ENCODE results near the gene ACTG1.

GRCh38 chr17:81543756-81544155, 31.2 kb upstream of the ACTG1 start:
- TF ChIP-seq ZFP91 (CRISPR knock-in tag; IDR thresholded peaks at IDR 0.05), result no peak
- TF ChIP-seq TCF7L2 (IDR thresholded peaks at IDR 0.05; ENCODE audit: low read depth, low read length), result no peak
- TF ChIP-seq KAT2B (IDR thresholded peaks at IDR 0.05; ENCODE audit: low read depth, low read length), result no peak

Measured in K562 (cell line).